MCF 10A (cell line): ENCODE measurements around the gene EVC2. TPM values are rescaled to one million over a fixed set of nuclear protein-coding genes. Genes with fewer than 3 reads are reported as not detected.

Source experiments
- BruUV-seq: library from RNA; stranded (reverse); fragments of 400-500 nt; replicated peaks from 2 replicates; lab custom pipeline; 2021; lab: Mats Ljungman, UMichigan
- CTCF ChIA-PET: fragments of 300-600 bp; sonication (Branson Sonifier 250); formaldehyde crosslinking; extraction: SDS; loops from one replicate; lab custom pipeline; 2021; ENCODE audit warnings: antibody characterized with exemption, inconsistent platforms; lab: Yijun Ruan, JAX
- POLR2A ChIA-PET: fragments of 300-600, 350-650 bp; sonication (Branson Sonifier 250); formaldehyde crosslinking; extraction: SDS; loops from one replicate; lab custom pipeline; 2020; ENCODE audit warnings: antibody characterized with exemption, inconsistent platforms; lab: Yijun Ruan, JAX
- DNase-seq: peaks from one replicate; pipeline ENCODE4 v3.0.0-alpha.2; 2018; ENCODE audit not compliant: unreplicated experiment
- H3K27ac Mint-ChIP-seq: one replicate; pipeline ENCODE4 v1.8.0; 2022; ENCODE audit warnings: mild to moderate bottlenecking, low read depth, mixed read lengths; ENCODE audit not compliant: unreplicated experiment
- H3K27me3 Mint-ChIP-seq: one replicate; pipeline ENCODE4 v1.8.0; 2022; ENCODE audit warnings: mixed read lengths; ENCODE audit not compliant: insufficient read depth, unreplicated experiment
- H3K36me3 Mint-ChIP-seq: one replicate; pipeline ENCODE4 v1.8.0; 2022; ENCODE audit warnings: mild to moderate bottlenecking, moderate library complexity, mixed read lengths; ENCODE audit not compliant: insufficient read depth, unreplicated experiment
- H3K4me1 Mint-ChIP-seq: one replicate; pipeline ENCODE4 v1.8.0; 2022; ENCODE audit warnings: mixed read lengths; ENCODE audit not compliant: insufficient read depth, unreplicated experiment
- H3K4me3 Mint-ChIP-seq: one replicate; pipeline ENCODE4 v1.8.0; 2022; ENCODE audit warnings: mild to moderate bottlenecking, moderate library complexity, mixed read lengths; ENCODE audit not compliant: unreplicated experiment
- H3K9me3 Mint-ChIP-seq: one replicate; pipeline ENCODE4 v1.8.0; 2022; ENCODE audit warnings: mixed read lengths; ENCODE audit not compliant: unreplicated experiment
- CTCF ChIP-seq: fragments of 200-600 bp; IDR thresholded peaks from one replicate; pipeline ENCODE4 v1.8.0; 2022; ENCODE audit warnings: antibody characterized with exemption, mild to moderate bottlenecking; ENCODE audit not compliant: unreplicated experiment
- intact Hi-C: fragments of 100-400 bp; cut with micrococcal nuclease; formaldehyde crosslinking; loops from 2 replicates; pipeline ENCODE4 v1.14.1; 2022
- total RNA-seq: library from RNA; stranded (reverse); gene quantifications from 2 replicates; pipeline ENCODE4 v1.2.3, GENCODE V29; 2022

EVC2 gene
- total RNA-seq, 1 experiment from 2014 or later = 5.5 TPM

GRCh38 chr4:5754529-5754881, 46.1 kb upstream of the EVC2 start:
- no peak overlapping the region for H3K4me3 Mint-ChIP-seq
- no peaks in the 10 kb centered on the region for H3K9me3 Mint-ChIP-seq

GRCh38 chr4:5753766-5754528, 45.6 kb upstream of the EVC2 start:
- Mint-ChIP-seq H3K36me3 (peaks cover 34% of the 10 kb centered on the region), H3K4me3 (no peak overlapping the region), H3K9me3 (no peaks in the 10 kb centered on the region), H3K4me1 (peaks cover 18% of the 10 kb centered on the region), H3K27ac (peak overlapping the region; percentile 97), H3K27me3 (no peaks in the 10 kb centered on the region)
- ChIA-PET CTCF (interaction anchor here (0.6 to 2.1 kb wide), 2 partner anchors 36 to 109 kb away, joined by 4 to 7 read pairs; no protein-coding TSS in a partner anchor), POLR2A (interaction anchor here (0.7 to 1.0 kb wide), 2 partner anchors 14 to 29 kb away, joined by 3 to 5 read pairs; no protein-coding TSS in a partner anchor)
- no TSS peak for BruUV-seq
- TF ChIP-seq CTCF = no peak
- intact Hi-C loops = no loop called here
- DNase-seq = peak; percentile 82

More at GRCh38 chr4:5754529-5754881, 46.1 kb upstream of the EVC2 start:
- H3K27me3 Mint-ChIP-seq = no peaks in the 10 kb centered on the region
- DNase-seq = no peak
- TF ChIP-seq CTCF = no peak
- intact Hi-C loops = no loop called here
- H3K4me1 Mint-ChIP-seq = peaks cover 19% of the 10 kb centered on the region
- ChIA-PET POLR2A (interaction anchor here (1.0 kb wide), 1 partner anchor 29 kb away, joined by 5 read pairs; no protein-coding TSS in a partner anchor), CTCF (interaction anchor here (2.1 kb wide), 1 partner anchor 35 kb away, joined by 7 read pairs; no protein-coding TSS in a partner anchor)
- peaks cover 28% of the 10 kb centered on the region for H3K36me3 Mint-ChIP-seq
- BruUV-seq = no TSS peak
- peak overlapping the region; percentile 97 for H3K27ac Mint-ChIP-seq

GRCh38 chr4:5753366-5753765, 45.0 kb upstream of the EVC2 start:
- DNase-seq = no peak
- no TSS peak for BruUV-seq
- no peak overlapping the region for H3K4me3 Mint-ChIP-seq
- H3K27ac Mint-ChIP-seq = peak overlapping the region; percentile 97
- H3K4me1 Mint-ChIP-seq = peaks cover 18% of the 10 kb centered on the region
- H3K9me3 Mint-ChIP-seq = no peaks in the 10 kb centered on the region
- intact Hi-C loops = no loop called here
- H3K36me3 Mint-ChIP-seq = peaks cover 40% of the 10 kb centered on the region
- TF ChIP-seq CTCF = no peak
- ChIA-PET POLR2A (interaction anchor here (1.0 kb wide), 1 partner anchor 28 kb away, joined by 5 read pairs; no protein-coding TSS in a partner anchor), CTCF (interaction anchor here (0.6 to 2.1 kb wide), 4 partner anchors 18 to 214 kb away, joined by 4 to 7 read pairs (median 4); no protein-coding TSS in a partner anchor)
- no peaks in the 10 kb centered on the region for H3K27me3 Mint-ChIP-seq

GRCh38 chr4:5752376-5753184, 44.2 kb upstream of the EVC2 start:
- H3K27me3 Mint-ChIP-seq = no peaks in the 10 kb centered on the region
- H3K27ac Mint-ChIP-seq = peak overlapping the region; percentile 97
- BruUV-seq = no TSS peak
- peak; percentile 53 for DNase-seq
- intact Hi-C loops = no loop called here
- H3K9me3 Mint-ChIP-seq = no peaks in the 10 kb centered on the region
- TF ChIP-seq CTCF = no peak
- H3K4me1 Mint-ChIP-seq = peaks cover 12% of the 10 kb centered on the region
- CTCF ChIA-PET = interaction anchor here (0.6 to 2.1 kb wide), 4 partner anchors 18 to 328 kb away, joined by 4 to 7 read pairs (median 4); no protein-coding TSS in a partner anchor
- POLR2A ChIA-PET = interaction anchor here (0.6 kb wide), 1 partner anchor 36 kb away, joined by 3 read pairs; no protein-coding TSS in a partner anchor
- peaks cover 44% of the 10 kb centered on the region for H3K36me3 Mint-ChIP-seq
- H3K4me3 Mint-ChIP-seq = no peak overlapping the region
